Measurements from ENCODE around the gene SRD5A1.

DNA sequence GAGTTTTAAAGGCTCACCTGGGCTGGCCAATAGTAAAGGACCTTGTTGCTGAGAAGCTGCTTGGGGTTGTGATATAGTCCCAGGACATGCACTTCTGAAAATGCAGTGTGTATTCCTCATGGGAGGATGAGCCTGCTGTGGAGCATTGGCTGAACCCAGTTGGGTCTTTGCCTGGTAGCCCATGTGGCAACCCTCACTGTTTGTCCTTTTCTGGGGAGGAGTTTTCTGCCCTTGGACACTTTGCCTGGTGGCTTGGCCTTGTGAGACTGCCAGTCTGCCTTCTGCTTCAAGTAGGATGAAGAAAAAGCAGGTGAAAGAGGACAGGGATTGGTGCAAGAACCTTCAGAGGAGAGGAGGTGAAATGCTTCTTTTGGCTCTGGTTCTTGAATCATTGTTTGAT lies 84.0 kb downstream of the SRD5A1 start:
- TF ChIP-seq, protein P1, sequence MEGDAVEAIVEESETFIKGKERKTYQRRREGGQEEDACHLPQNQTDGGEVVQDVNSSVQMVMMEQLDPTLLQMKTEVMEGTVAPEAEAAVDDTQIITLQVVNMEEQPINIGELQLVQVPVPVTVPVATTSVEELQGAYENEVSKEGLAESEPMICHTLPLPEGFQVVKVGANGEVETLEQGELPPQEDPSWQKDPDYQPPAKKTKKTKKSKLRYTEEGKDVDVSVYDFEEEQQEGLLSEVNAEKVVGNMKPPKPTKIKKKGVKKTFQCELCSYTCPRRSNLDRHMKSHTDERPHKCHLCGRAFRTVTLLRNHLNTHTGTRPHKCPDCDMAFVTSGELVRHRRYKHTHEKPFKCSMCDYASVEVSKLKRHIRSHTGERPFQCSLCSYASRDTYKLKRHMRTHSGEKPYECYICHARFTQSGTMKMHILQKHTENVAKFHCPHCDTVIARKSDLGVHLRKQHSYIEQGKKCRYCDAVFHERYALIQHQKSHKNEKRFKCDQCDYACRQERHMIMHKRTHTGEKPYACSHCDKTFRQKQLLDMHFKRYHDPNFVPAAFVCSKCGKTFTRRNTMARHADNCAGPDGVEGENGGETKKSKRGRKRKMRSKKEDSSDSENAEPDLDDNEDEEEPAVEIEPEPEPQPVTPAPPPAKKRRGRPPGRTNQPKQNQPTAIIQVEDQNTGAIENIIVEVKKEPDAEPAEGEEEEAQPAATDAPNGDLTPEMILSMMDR (IDR thresholded peaks at IDR 0.05 in 4 of 5, conservative IDR thresholded peaks at IDR 0.05 in 1 of 5): no peak
- no peak for TF ChIP-seq POLR2A (IDR thresholded peaks at IDR 0.05)
